Measurements from ENCODE around the gene VCP. TPM values are rescaled to one million over a fixed set of nuclear protein-coding genes. Genes with fewer than 3 reads are reported as not detected.

VCP gene
- total RNA-seq, 1 experiment from 2014 or later = 200 TPM

- Histone ChIP-seq H3K9me3 (ENCODE audit: insufficient read depth, low read depth) (no peaks in the 10 kb centered on the region), H2AFZ (no peak overlapping the region), H3K4me1 (replicated peaks; ENCODE audit: insufficient read depth) (no peaks in the 10 kb centered on the region), H3K36me3 (ENCODE audit: low read depth) (no peaks in the 10 kb centered on the region), H3K4me2 (no peak overlapping the region), H3K9me2 (ENCODE audit: insufficient read depth) (no peaks in the 10 kb centered on the region), H3K27ac (no peak overlapping the region), H3K4me3 (no peak overlapping the region), H3F3A (ENCODE audit: insufficient read depth, low read depth) (no peaks in the 10 kb centered on the region), H3K79me2 (ENCODE audit: low read depth) (peaks cover 15% of the 10 kb centered on the region), H3K27me3 (ENCODE audit: insufficient read depth, low read depth) (no peaks in the 10 kb centered on the region), H4K20me1 (ENCODE audit: insufficient read depth) (no peaks in the 10 kb centered on the region)
- no peak for TF ChIP-seq EZH2 (IDR thresholded peaks at IDR 0.05; ENCODE audit: low read depth)
- no peak for TF ChIP-seq CTCF (conservative IDR thresholded peaks at IDR 0.05)
- ChIA-PET CTCF (no interaction called here), POLR2A (ENCODE audit: unreplicated experiment) (no interaction called here)
- intact Hi-C loops (cut with micrococcal nuclease; ENCODE audit: unreplicated experiment) = no loop called here
- no TSS peak for BruUV-seq (replicated peaks)
- no peak for DNase-seq
Observed at GRCh38 chr9:35104586-35104985, 32.2 kb upstream of the VCP start.

- intact Hi-C loops (cut with micrococcal nuclease; ENCODE audit: unreplicated experiment) = no loop called here
- H3K9me2 ChIP-seq (ENCODE audit: insufficient read depth) = no peaks in the 10 kb centered on the region
- BruUV-seq (replicated peaks) = no TSS peak
- no peaks in the 10 kb centered on the region for H3K36me3 ChIP-seq (ENCODE audit: low read depth)
- no peak for TF ChIP-seq EZH2 (IDR thresholded peaks at IDR 0.05; ENCODE audit: low read depth)
- no peak for TF ChIP-seq CTCF (conservative IDR thresholded peaks at IDR 0.05)
- no peaks in the 10 kb centered on the region for H3K9me3 ChIP-seq (ENCODE audit: insufficient read depth, low read depth)
- H3K4me1 ChIP-seq (replicated peaks; ENCODE audit: insufficient read depth) = no peaks in the 10 kb centered on the region
- H3K27me3 ChIP-seq (ENCODE audit: insufficient read depth, low read depth) = no peaks in the 10 kb centered on the region
- H3K4me3 ChIP-seq = peak overlapping the region; percentile 84; the same call in 1 of the 2 replicates
- no peak overlapping the region for H3K27ac ChIP-seq
- ChIA-PET POLR2A (ENCODE audit: unreplicated experiment) (interaction anchor here (0.6 to 1.2 kb wide), 3 partner anchors 12 to 483 kb away, joined by 4 read pairs; partner anchors contain the start of gene FANCG), CTCF (interaction anchor here (1.0 kb wide), 1 partner anchor 53 kb away, joined by 3 read pairs; no protein-coding TSS in a partner anchor)
- H4K20me1 ChIP-seq (ENCODE audit: insufficient read depth) = no peaks in the 10 kb centered on the region
- peak overlapping the region; percentile 96; the same call in 1 of the 2 replicates for H2AFZ ChIP-seq
- DNase-seq = no peak
- H3K4me2 ChIP-seq = peak overlapping the region; percentile 90
- H3F3A ChIP-seq (ENCODE audit: insufficient read depth, low read depth) = no peaks in the 10 kb centered on the region
- peaks cover 15% of the 10 kb centered on the region for H3K79me2 ChIP-seq (ENCODE audit: low read depth)
Observed at GRCh38 chr9:35103660-35104191, 31.3 kb upstream of the VCP start.

GRCh38 chr9:35102769-35103659 is 30.6 kb upstream of the VCP start, which contains the start of gene STOML2:
Gene STOML2 (minus strand): TSS chr9:35103131. CDS start chr9:35103094, 37 bp downstream.
- Histone ChIP-seq H3K4me1 (replicated peaks; ENCODE audit: insufficient read depth) (no peaks in the 10 kb centered on the region), H3K27ac (peak within 1 kb of the TSS; percentile 49), H3K9me3 (ENCODE audit: insufficient read depth, low read depth) (no peaks in the 10 kb centered on the region), H3K36me3 (ENCODE audit: low read depth) (no peaks in the 10 kb centered on the region), H3K27me3 (ENCODE audit: insufficient read depth, low read depth) (no peaks in the 10 kb centered on the region), H3K4me2 (peak within 1 kb of the TSS; percentile 90), H3F3A (ENCODE audit: insufficient read depth, low read depth) (no peaks in the 10 kb centered on the region), H3K9me2 (ENCODE audit: insufficient read depth) (no peaks in the 10 kb centered on the region), H4K20me1 (ENCODE audit: insufficient read depth) (no peaks in the 10 kb centered on the region), H3K4me3 (peak within 1 kb of the TSS; percentile 84), H3K79me2 (ENCODE audit: low read depth) (peaks cover 15% of the 10 kb centered on the region), H2AFZ (peak within 1 kb of the TSS; percentile 96)
- TF ChIP-seq EZH2 (IDR thresholded peaks at IDR 0.05; ENCODE audit: low read depth) (no peak), CTCF (conservative IDR thresholded peaks at IDR 0.05) (no peak)
- ChIA-PET CTCF (interaction anchor here (1.0 kb wide), 1 partner anchor 52 kb away, joined by 3 read pairs; no protein-coding TSS in a partner anchor), POLR2A (ENCODE audit: unreplicated experiment) (interaction anchor here (0.6 to 1.2 kb wide), 4 partner anchors 13 to 482 kb away, joined by 3 to 4 read pairs (median 4); partner anchors contain the start of gene FANCG)
- BruUV-seq (replicated peaks) = TSS peak; percentile 95
- DNase-seq = peak; percentile 81 to 84
- intact Hi-C loops (cut with micrococcal nuclease; ENCODE audit: unreplicated experiment) = no loop called here

All from PC-9 (cell line).